BE2C (cell line): Measurements from ENCODE around the gene TSPAN14.

Experiments
- DNase-seq: peaks from one replicate; pipeline ENCODE4 v3.0.0-alpha.2; 2020
- H3K27me3 ChIP-seq: fragments of 250-450 bp; sonication (Bioruptor Pico); 2 replicates; pipeline ENCODE4 v1.5.1; 2020; ENCODE audit warnings: mild to moderate bottlenecking
- H3K36me3 ChIP-seq: fragments of 250-450 bp; sonication (Bioruptor Pico); 2 replicates; pipeline ENCODE4 v1.5.1; 2020; ENCODE audit warnings: mild to moderate bottlenecking
- H3K4me1 ChIP-seq: fragments of 250-450 bp; sonication (Bioruptor Pico); 2 replicates; pipeline ENCODE4 v1.5.1; 2020
- H3K4me3 ChIP-seq: 2 replicates; pipeline ENCODE4 v1.5.1; 2011; ENCODE audit warnings: low read depth, low read length
- H3K9me3 ChIP-seq: fragments of 250-450 bp; sonication (Bioruptor Pico); 2 replicates; pipeline ENCODE4 v1.5.1; 2020
- CTCF ChIP-seq: IDR thresholded peaks from 2 replicates; pipeline ENCODE4 v1.5.1; 2012; ENCODE audit warnings: mild to moderate bottlenecking, low read depth, low read length

TSPAN14 gene

GRCh38 chr10:80484243-80484642, 30.1 kb downstream of the TSPAN14 start:
- H3K9me3 ChIP-seq = no peaks in the 10 kb centered on the region
- no peak for DNase-seq
- TF ChIP-seq CTCF = no peak
- H3K36me3 ChIP-seq = no peaks in the 10 kb centered on the region; the same call in 1 of the 2 replicates
- H3K4me3 ChIP-seq = no peak overlapping the region
- H3K4me1 ChIP-seq = no peaks in the 10 kb centered on the region
- H3K27me3 ChIP-seq = no peaks in the 10 kb centered on the region

- no peaks in the 10 kb centered on the region for H3K9me3 ChIP-seq
- H3K4me3 ChIP-seq = no peak overlapping the region
- no peaks in the 10 kb centered on the region; the same call in 1 of the 2 replicates for H3K36me3 ChIP-seq
- TF ChIP-seq CTCF = no peak
- DNase-seq = no peak
- H3K27me3 ChIP-seq = no peaks in the 10 kb centered on the region
- no peaks in the 10 kb centered on the region for H3K4me1 ChIP-seq
Measured at GRCh38 chr10:80484676-80485075, 30.6 kb downstream of the TSPAN14 start.

GRCh38 chr10:80485076-80485945, 31.2 kb downstream of the TSPAN14 start:
- no peak overlapping the region for H3K4me3 ChIP-seq
- no peaks in the 10 kb centered on the region for H3K9me3 ChIP-seq
- no peaks in the 10 kb centered on the region; the same call in 1 of the 2 replicates for H3K36me3 ChIP-seq
- no peaks in the 10 kb centered on the region for H3K27me3 ChIP-seq
- H3K4me1 ChIP-seq = no peaks in the 10 kb centered on the region
- TF ChIP-seq CTCF = no peak
- no peak for DNase-seq

- no peaks in the 10 kb centered on the region for H3K9me3 ChIP-seq
- no peaks in the 10 kb centered on the region for H3K4me1 ChIP-seq
- no peaks in the 10 kb centered on the region; the same call in 1 of the 2 replicates for H3K36me3 ChIP-seq
- H3K4me3 ChIP-seq = no peak overlapping the region
- no peak for DNase-seq
- no peak for TF ChIP-seq CTCF
- no peaks in the 10 kb centered on the region for H3K27me3 ChIP-seq
Measured at GRCh38 chr10:80485946-80486764, 32.0 kb downstream of the TSPAN14 start.

- TF ChIP-seq CTCF = no peak
- no peaks in the 10 kb centered on the region for H3K9me3 ChIP-seq
- no peak overlapping the region for H3K4me3 ChIP-seq
- no peaks in the 10 kb centered on the region for H3K4me1 ChIP-seq
- no peaks in the 10 kb centered on the region; the same call in 1 of the 2 replicates for H3K36me3 ChIP-seq
- no peaks in the 10 kb centered on the region for H3K27me3 ChIP-seq
- DNase-seq = no peak
Measured at GRCh38 chr10:80486785-80487420, 32.8 kb downstream of the TSPAN14 start.
